HepG2 (cell line): Measurements from ENCODE around the gene EPS8L1. TPM values are rescaled to one million over a fixed set of nuclear protein-coding genes. Genes with fewer than 3 reads are reported as not detected.

ENCODE experiments used
- ATAC-seq: fragments of 200-7000 bp; cut with Tn5 transposase; 3 replicates; pipeline ENCODE4 v1.9.1; 2020; ENCODE audit warnings: mild to moderate bottlenecking, moderate library complexity
- BruUV-seq: library from RNA; stranded (reverse); fragments of 400-500 nt; replicated peaks from 2 replicates; lab custom pipeline; 2021; lab: Mats Ljungman, UMichigan
- CTCF ChIA-PET: fragments of 300-600 bp; formaldehyde crosslinking; extraction: SDS; loops from one replicate; lab custom pipeline; 2021; ENCODE audit warnings: low total read pairs, inconsistent platforms, low intra/inter-chr PET ratio; lab: Yijun Ruan, JAX
- POLR2A ChIA-PET: fragments of 350-600 bp; sonication (Branson Sonifier 250); formaldehyde crosslinking; loops from one replicate; lab custom pipeline; 2020; ENCODE audit warnings: antibody characterized with exemption, inconsistent platforms; lab: Yijun Ruan, JAX
- DNase-seq: peaks from one replicate; pipeline ENCODE4 v3.0.0-alpha.2; 2015; ENCODE audit warnings: low spot score
- FAIRE-seq: peaks from 3 replicates; lab custom pipeline; 2011; peaks lifted over from hg19 to GRCh38; lab: Jason Lieb, UNC
- H2AFZ ChIP-seq: one replicate; pipeline ENCODE4 v1.6.1; 2011; ENCODE audit warnings: low read length, inconsistent platforms
- H3K27ac ChIP-seq: fragments of 300-600 bp; 3 replicates; pipeline ENCODE4 v1.8.0; 2011; ENCODE audit warnings: mixed run types, mild to moderate bottlenecking, mixed read lengths, low read length, inconsistent platforms; ENCODE audit not compliant: insufficient read depth; ENCODE audit errors: extremely low read length
- H3K27me3 ChIP-seq, 2 experiments: fragments of 200-600 bp in 1 of 2; 2 replicates in 1 of 2; 3 replicates in 1 of 2; pipeline versions ENCODE4 v1.6.0 to v1.8.0; 2011; ENCODE audit warnings: low read length in 2 of 2, mild to moderate bottlenecking in 2 of 2, moderate library complexity in 2 of 2, inconsistent platforms in 1 of 2; ENCODE audit not compliant: insufficient read depth in 2 of 2, control insufficient read depth in 1 of 2
- H3K36me3 ChIP-seq, 2 experiments: fragments of 200-600 bp in 1 of 2; replicated peaks in 1 of 2; 2 replicates in 1 of 2; 3 replicates in 1 of 2; pipeline versions ENCODE4 v1.5.1 to v1.8.0; 2011; ENCODE audit warnings: low read length in 2 of 2, inconsistent platforms in 1 of 2; ENCODE audit not compliant: insufficient read depth in 2 of 2, control insufficient read depth in 1 of 2
- H3K4me1 ChIP-seq: 2 replicates; pipeline ENCODE4 v1.5.1; 2012; ENCODE audit warnings: low read length, inconsistent platforms; ENCODE audit not compliant: insufficient read depth
- H3K4me2 ChIP-seq: 2 replicates; pipeline ENCODE4 v1.6.0; 2011; ENCODE audit warnings: low read depth, low read length, inconsistent platforms
- H3K4me3 ChIP-seq, 3 experiments: fragments of 200-600 bp in 1 of 3; sonication (generic), shearing (Covaris generic) in 1 of 3; replicated peaks in 1 of 3; 2 replicates each; pipeline ENCODE4 v1.5.1; 2011 to 2016; ENCODE audit warnings: low read length in 3 of 3, inconsistent platforms in 2 of 3, low read depth in 2 of 3, mild to moderate bottlenecking in 2 of 3, control low read depth in 1 of 3, mixed read lengths in 1 of 3; ENCODE audit not compliant: insufficient read depth in 1 of 3
- H3K79me2 ChIP-seq: one replicate; pipeline ENCODE4 v1.6.1; 2011; ENCODE audit warnings: low read length, inconsistent platforms; ENCODE audit not compliant: insufficient read depth
- H3K9ac ChIP-seq: 2 replicates; pipeline ENCODE4 v1.6.0; 2011; ENCODE audit warnings: mild to moderate bottlenecking, low read depth, low read length, inconsistent platforms; ENCODE audit not compliant: insufficient read depth
- H3K9me3 ChIP-seq: 2 replicates; pipeline ENCODE4 v1.5.1; 2012; ENCODE audit warnings: mild to moderate bottlenecking, low read length
- H4K20me1 ChIP-seq: 2 replicates; pipeline ENCODE4 v1.6.0; 2011; ENCODE audit warnings: inconsistent platforms, mild to moderate bottlenecking, low read length, moderate library complexity; ENCODE audit not compliant: insufficient read depth
- PCBP1 ChIP-seq: fragments of 200-400 bp; formaldehyde crosslinking; IDR thresholded peaks from 2 replicates; pipeline ENCODE4 v1.6.1; 2017; ENCODE audit warnings: mild to moderate bottlenecking, low read depth, low read length, borderline replicate concordance
- ZNF451 ChIP-seq: sonication (generic); formaldehyde crosslinking; IDR thresholded peaks from 2 replicates; pipeline ENCODE4 v1.5.0; 2020; ENCODE audit warnings: mild to moderate bottlenecking, missing genetic modification reagents
- ZNF891 ChIP-seq: sonication (generic); formaldehyde crosslinking; IDR thresholded peaks from 2 replicates; pipeline ENCODE4 v1.5.0; 2020; ENCODE audit warnings: mild to moderate bottlenecking, missing genetic modification reagents
- WGBS: methylation state at CpG from one replicate; pipeline ENCODE4 v1.1.6; 2017; ENCODE audit warnings: low lambda C conversion rate; 5-methylcytosine and 5-hydroxymethylcytosine counted together
- in situ Hi-C: cut with HindIII; loops from 2 replicates; pipeline ENCODE4 v1.10.0; 2017; ENCODE audit warnings: low pct_unique_long_range_greater_than_20kb; ENCODE audit not compliant: extremely low pct_ligation_motif_present
- intact Hi-C: fragments of 100-400 bp; cut with micrococcal nuclease; formaldehyde crosslinking; loops from one replicate; pipeline ENCODE4 v1.10.0; 2022; ENCODE audit not compliant: unreplicated experiment
- polyA plus RNA-seq, 8 experiments: library from polyadenylated mRNA; depleted of rRNA in 3 of 8; stranded (reverse) in 7 of 8; unstranded in 1 of 8; fragments of >200 nt; fragmentation: Illumina TruSeq in 4 of 8; extraction: Trizol in 4 of 8; gene quantifications; 2 replicates each; pipeline versions ENCODE4 v1.2.1 to v1.2.3, GENCODE V29; 2011 to 2016; ENCODE audit warnings: low read depth in 4 of 8, missing spikeins in 1 of 8, mixed read lengths in 1 of 8; ENCODE audit not compliant: insufficient read depth in 1 of 8
- total RNA-seq, 5 experiments: library from RNA; depleted of rRNA; stranded (reverse); fragments of >200 nt; fragmentation: Illumina TruSeq; extraction: Trizol; gene quantifications; 2 replicates each; pipeline ENCODE4 v1.2.3, GENCODE V29; 2016; ENCODE audit warnings: low read depth in 1 of 5
- TF ChIP-seq, protein P1 (sequence below): sonication (generic); formaldehyde crosslinking; IDR thresholded peaks from 2 replicates; pipeline ENCODE4; 2020; ENCODE audit warnings: missing genetic modification reagents, mild to moderate bottlenecking, borderline replicate concordance

Gene EPS8L1
- total and polyA plus RNA-seq, 2 of the 13 experiments (the other 11 are each of a cell fraction or from before 2014, with no cell fraction given) = 3.0 to 6.3 TPM

DNA sequence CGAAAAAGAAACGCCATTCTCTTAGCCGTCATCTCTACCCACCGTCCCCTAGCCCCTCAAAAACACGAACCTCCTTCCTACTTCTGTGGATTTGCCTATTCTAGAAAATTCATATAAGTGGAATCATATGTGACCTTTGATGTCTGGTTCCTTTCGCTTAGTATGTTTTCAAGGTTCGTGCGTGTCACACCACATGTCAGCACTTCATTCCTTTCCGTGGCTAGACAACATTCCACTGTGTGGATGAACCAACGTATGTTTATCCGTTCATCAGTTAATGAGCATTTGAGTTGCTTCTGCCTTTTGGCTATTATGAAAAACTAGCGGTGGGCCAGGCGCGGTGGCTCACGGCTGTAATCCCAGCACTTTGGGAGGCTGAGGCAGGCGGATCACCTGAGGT, 55.8 kb downstream of the EPS8L1 start:
- Histone ChIP-seq H4K20me1 (no peaks in the 10 kb centered on the region), H3K27ac (no peak overlapping the region), H3K36me3 (no peaks in the 10 kb centered on the region), H3K4me2 (no peak overlapping the region), H2AFZ (no peak overlapping the region), H3K4me3 (no peak overlapping the region), H3K9ac (no peak overlapping the region), H3K27me3 (peaks cover 0 to 27% of the 10 kb centered on the region in 2 experiments; a peak in 1 of 5 replicates), H3K79me2 (no peaks in the 10 kb centered on the region), H3K4me1 (no peaks in the 10 kb centered on the region), H3K9me3 (no peaks in the 10 kb centered on the region)
- no TSS peak for BruUV-seq
- ChIA-PET POLR2A (no interaction called here), CTCF (interaction anchor here (1.5 kb wide), 1 partner anchor 250 kb away, joined by 3 read pairs; no protein-coding TSS in a partner anchor)
- 56% methylated on average over 16 of the region's 16 CpGs for WGBS
- in situ Hi-C loops = no loop called here
- DNase-seq (no peak), FAIRE-seq (no peak), ATAC-seq (no peak)
- intact Hi-C loops = loop anchor here (5.0 kb wide), 1 partner anchor 249 kb away; no protein-coding TSS in a partner anchor
- TF ChIP-seq ZNF451 (CRISPR knock-in tag) = no peak
- no peak for TF ChIP-seq PCBP1
- TF ChIP-seq ZNF891 (CRISPR knock-in tag) = no peak
- TF ChIP-seq, protein P1, sequence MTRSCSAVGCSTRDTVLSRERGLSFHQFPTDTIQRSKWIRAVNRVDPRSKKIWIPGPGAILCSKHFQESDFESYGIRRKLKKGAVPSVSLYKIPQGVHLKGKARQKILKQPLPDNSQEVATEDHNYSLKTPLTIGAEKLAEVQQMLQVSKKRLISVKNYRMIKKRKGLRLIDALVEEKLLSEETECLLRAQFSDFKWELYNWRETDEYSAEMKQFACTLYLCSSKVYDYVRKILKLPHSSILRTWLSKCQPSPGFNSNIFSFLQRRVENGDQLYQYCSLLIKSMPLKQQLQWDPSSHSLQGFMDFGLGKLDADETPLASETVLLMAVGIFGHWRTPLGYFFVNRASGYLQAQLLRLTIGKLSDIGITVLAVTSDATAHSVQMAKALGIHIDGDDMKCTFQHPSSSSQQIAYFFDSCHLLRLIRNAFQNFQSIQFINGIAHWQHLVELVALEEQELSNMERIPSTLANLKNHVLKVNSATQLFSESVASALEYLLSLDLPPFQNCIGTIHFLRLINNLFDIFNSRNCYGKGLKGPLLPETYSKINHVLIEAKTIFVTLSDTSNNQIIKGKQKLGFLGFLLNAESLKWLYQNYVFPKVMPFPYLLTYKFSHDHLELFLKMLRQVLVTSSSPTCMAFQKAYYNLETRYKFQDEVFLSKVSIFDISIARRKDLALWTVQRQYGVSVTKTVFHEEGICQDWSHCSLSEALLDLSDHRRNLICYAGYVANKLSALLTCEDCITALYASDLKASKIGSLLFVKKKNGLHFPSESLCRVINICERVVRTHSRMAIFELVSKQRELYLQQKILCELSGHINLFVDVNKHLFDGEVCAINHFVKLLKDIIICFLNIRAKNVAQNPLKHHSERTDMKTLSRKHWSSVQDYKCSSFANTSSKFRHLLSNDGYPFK (CRISPR knock-in tag) = no peak
